PC-9 (cell line): ENCODE data around the gene CHP2. TPM values are rescaled to one million over a fixed set of nuclear protein-coding genes. Genes with fewer than 3 reads are reported as not detected.

Experiments
- BruUV-seq: library from RNA; stranded (reverse); fragments of 400-500 nt; replicated peaks from 2 replicates; lab custom pipeline; 2021; lab: Mats Ljungman, UMichigan
- CTCF ChIA-PET: fragments of 300-600 bp; sonication (Branson Sonifier 250); formaldehyde crosslinking; loops from one replicate; lab custom pipeline; 2022; ENCODE audit warnings: antibody characterized with exemption; lab: Charles Lee
- POLR2A ChIA-PET: fragments of 300-600 bp; sonication (Branson Sonifier 250); formaldehyde crosslinking; loops from one replicate; lab custom pipeline; 2022; ENCODE audit warnings: antibody characterized with exemption; ENCODE audit not compliant: unreplicated experiment; lab: Charles Lee
- DNase-seq, 2 experiments: peaks; one replicate each; pipeline versions ENCODE4 v3.0.0 to v3.0.0-alpha.2; 2015 to 2022; ENCODE audit warnings: mixed read lengths in 1 of 2
- H2AFZ ChIP-seq: fragments of 200-600 bp; sonication (generic); 2 replicates; pipeline ENCODE4 v1.8.1; 2017; ENCODE audit warnings: antibody characterized with exemption
- H3F3A ChIP-seq: fragments of 200-600 bp; sonication (generic); 2 replicates; pipeline ENCODE4 v1.8.1; 2017; ENCODE audit warnings: antibody characterized with exemption, mild to moderate bottlenecking, low read depth; ENCODE audit not compliant: insufficient read depth
- H3K27ac ChIP-seq: fragments of 200-600 bp; sonication (generic); 2 replicates; pipeline ENCODE4 v1.6.1; 2016; ENCODE audit warnings: mixed run types
- H3K27me3 ChIP-seq: fragments of 200-600 bp; sonication (generic); 2 replicates; pipeline ENCODE4 v1.6.1; 2016; ENCODE audit warnings: low read depth, mixed run types; ENCODE audit not compliant: insufficient read depth
- H3K36me3 ChIP-seq: fragments of 200-600 bp; sonication (generic); 2 replicates; pipeline ENCODE4 v1.6.1; 2016; ENCODE audit warnings: low read depth, mixed run types
- H3K4me1 ChIP-seq: fragments of 200-600 bp; sonication (generic); replicated peaks from 2 replicates; pipeline ENCODE4 v1.6.1; 2016; ENCODE audit warnings: mixed run types; ENCODE audit not compliant: insufficient read depth
- H3K4me2 ChIP-seq: fragments of 200-600 bp; sonication (generic); 2 replicates; pipeline ENCODE4 v1.6.1; 2017; ENCODE audit warnings: mixed run types
- H3K4me3 ChIP-seq: fragments of 200-600 bp; sonication (generic); 2 replicates; pipeline ENCODE4 v1.6.1; 2016; ENCODE audit warnings: mixed run types
- H3K79me2 ChIP-seq: fragments of 200-600 bp; sonication (generic); 2 replicates; pipeline ENCODE4 v1.6.1; 2017; ENCODE audit warnings: low read depth, mixed run types
- H3K9me2 ChIP-seq: fragments of 200-600 bp; sonication (generic); 2 replicates; pipeline ENCODE4 v1.8.1; 2017; ENCODE audit warnings: mild to moderate bottlenecking; ENCODE audit not compliant: insufficient read depth
- H3K9me3 ChIP-seq: fragments of 200-600 bp; sonication (generic); 2 replicates; pipeline ENCODE4 v1.8.1; 2016; ENCODE audit warnings: low read depth; ENCODE audit not compliant: insufficient read depth
- H4K20me1 ChIP-seq: fragments of 200-600 bp; sonication (generic); 2 replicates; pipeline ENCODE4 v1.8.1; 2017; ENCODE audit not compliant: insufficient read depth
- EZH2 ChIP-seq: fragments of 200-600 bp; sonication (generic); IDR thresholded peaks from 2 replicates; pipeline ENCODE4 v1.8.0; 2017; ENCODE audit warnings: antibody characterized with exemption, low read depth
- intact Hi-C: fragments of 100-400 bp; cut with micrococcal nuclease; formaldehyde crosslinking; loops from one replicate; pipeline ENCODE4 v1.10.0; 2022; ENCODE audit not compliant: unreplicated experiment
- total RNA-seq: library from RNA; stranded (reverse); gene quantifications from 2 replicates; pipeline ENCODE4 v1.2.3, GENCODE V29; 2021
- TF ChIP-seq, protein P1 (sequence below): fragments of 200-600 bp; sonication (generic); conservative IDR thresholded peaks from 2 replicates; pipeline ENCODE4 v1.6.1; 2017; ENCODE audit warnings: mixed run types, antibody characterized with exemption, mild to moderate bottlenecking, moderate library complexity

Gene CHP2
- total RNA-seq, 1 experiment from 2014 or later: not detected

DNA sequence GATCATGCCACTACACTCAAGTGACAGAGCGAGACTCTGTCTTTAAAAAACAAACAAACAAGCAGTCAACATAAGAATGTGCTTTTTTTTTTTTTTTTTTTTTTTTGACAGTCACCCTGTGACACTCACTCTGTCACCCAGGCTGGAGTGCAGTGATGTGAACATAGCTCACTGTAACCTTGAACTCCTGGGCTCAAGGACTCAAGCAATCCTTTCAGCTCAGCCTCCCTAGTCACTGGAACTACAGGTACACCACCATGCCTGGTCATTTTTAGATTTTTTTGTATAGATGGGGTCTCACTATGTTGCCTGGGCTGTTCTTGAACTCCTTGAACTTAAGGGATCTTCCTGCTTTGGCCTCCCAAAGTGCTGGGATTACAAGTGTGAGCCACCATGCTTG, 15.3 kb upstream of the CHP2 start:
- BruUV-seq: no TSS peak
- H3K9me2 ChIP-seq: no peaks in the 10 kb centered on the region
- H3K27ac ChIP-seq: no peak overlapping the region
- no peaks in the 10 kb centered on the region for H4K20me1 ChIP-seq
- CTCF ChIA-PET: no interaction called here
- no peaks in the 10 kb centered on the region for H3K9me3 ChIP-seq
- H3F3A ChIP-seq: no peaks in the 10 kb centered on the region
- POLR2A ChIA-PET: interaction anchor here (0.6 kb wide), 1 partner anchor 20 kb away, joined by 4 read pairs; no protein-coding TSS in a partner anchor
- H3K36me3 ChIP-seq: no peaks in the 10 kb centered on the region
- H3K79me2 ChIP-seq: no peaks in the 10 kb centered on the region
- no peak overlapping the region for H3K4me2 ChIP-seq
- no peak overlapping the region for H3K4me3 ChIP-seq
- no peak for DNase-seq
- intact Hi-C loops: loop anchor here (5.0 kb wide), 1 partner anchor 763 kb away; no protein-coding TSS in a partner anchor
- TF ChIP-seq, protein P1, sequence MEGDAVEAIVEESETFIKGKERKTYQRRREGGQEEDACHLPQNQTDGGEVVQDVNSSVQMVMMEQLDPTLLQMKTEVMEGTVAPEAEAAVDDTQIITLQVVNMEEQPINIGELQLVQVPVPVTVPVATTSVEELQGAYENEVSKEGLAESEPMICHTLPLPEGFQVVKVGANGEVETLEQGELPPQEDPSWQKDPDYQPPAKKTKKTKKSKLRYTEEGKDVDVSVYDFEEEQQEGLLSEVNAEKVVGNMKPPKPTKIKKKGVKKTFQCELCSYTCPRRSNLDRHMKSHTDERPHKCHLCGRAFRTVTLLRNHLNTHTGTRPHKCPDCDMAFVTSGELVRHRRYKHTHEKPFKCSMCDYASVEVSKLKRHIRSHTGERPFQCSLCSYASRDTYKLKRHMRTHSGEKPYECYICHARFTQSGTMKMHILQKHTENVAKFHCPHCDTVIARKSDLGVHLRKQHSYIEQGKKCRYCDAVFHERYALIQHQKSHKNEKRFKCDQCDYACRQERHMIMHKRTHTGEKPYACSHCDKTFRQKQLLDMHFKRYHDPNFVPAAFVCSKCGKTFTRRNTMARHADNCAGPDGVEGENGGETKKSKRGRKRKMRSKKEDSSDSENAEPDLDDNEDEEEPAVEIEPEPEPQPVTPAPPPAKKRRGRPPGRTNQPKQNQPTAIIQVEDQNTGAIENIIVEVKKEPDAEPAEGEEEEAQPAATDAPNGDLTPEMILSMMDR: no peak
- no peak for TF ChIP-seq EZH2
- H3K27me3 ChIP-seq: peaks cover 70% of the 10 kb centered on the region
- no peaks in the 10 kb centered on the region for H3K4me1 ChIP-seq
- H2AFZ ChIP-seq: no peak overlapping the region

DNA sequence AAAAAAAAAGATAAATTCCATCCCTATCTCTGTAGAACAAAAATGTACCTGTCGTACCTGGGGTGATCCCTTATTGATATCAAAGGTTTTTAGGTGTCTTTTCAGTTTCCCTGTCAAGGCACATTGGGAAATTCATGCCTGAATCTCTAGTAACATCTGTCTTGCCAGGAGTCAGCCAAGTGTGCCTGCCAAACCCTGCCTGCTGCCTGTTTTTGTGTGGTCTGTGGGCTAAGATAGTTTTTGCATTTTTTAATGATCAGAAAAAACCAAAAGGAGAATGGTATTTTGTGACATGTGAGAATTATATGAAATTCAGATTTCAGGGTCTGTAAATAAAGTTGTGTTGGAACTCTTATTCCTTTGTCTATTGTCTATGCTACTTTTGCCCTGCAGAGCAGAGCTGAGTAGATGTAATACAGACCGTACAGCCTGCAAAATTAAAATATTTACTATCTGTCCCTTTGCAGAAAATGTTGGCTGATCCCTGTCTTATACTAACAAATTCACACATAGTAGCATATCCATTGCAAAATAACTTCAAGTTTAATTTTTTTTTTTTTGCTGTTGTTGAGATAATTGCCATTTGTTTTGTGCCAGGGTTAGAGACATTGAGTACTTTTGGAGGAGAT, 13.0 kb upstream of the CHP2 start:
- Histone ChIP-seq H3K4me2 (no peak overlapping the region), H3K9me2 (no peaks in the 10 kb centered on the region), H4K20me1 (no peaks in the 10 kb centered on the region), H2AFZ (no peak overlapping the region), H3F3A (no peaks in the 10 kb centered on the region), H3K9me3 (no peaks in the 10 kb centered on the region), H3K27ac (no peak overlapping the region), H3K4me1 (no peaks in the 10 kb centered on the region), H3K36me3 (no peaks in the 10 kb centered on the region), H3K79me2 (no peaks in the 10 kb centered on the region), H3K27me3 (peaks cover 90% of the 10 kb centered on the region), H3K4me3 (no peak overlapping the region)
- BruUV-seq: no TSS peak
- intact Hi-C loops: no loop called here
- ChIA-PET POLR2A (no interaction called here), CTCF (no interaction called here)
- TF ChIP-seq EZH2: no peak
- TF ChIP-seq, protein P1: no peak
- no peak for DNase-seq

GRCh38 chr16:23742766-23743165, 12.1 kb upstream of the CHP2 start:
- Histone ChIP-seq H3K9me2 (no peaks in the 10 kb centered on the region), H3K79me2 (no peaks in the 10 kb centered on the region), H3F3A (no peaks in the 10 kb centered on the region), H3K36me3 (no peaks in the 10 kb centered on the region), H2AFZ (no peak overlapping the region), H3K27ac (no peak overlapping the region), H3K9me3 (no peaks in the 10 kb centered on the region), H3K4me2 (no peak overlapping the region), H3K4me3 (no peak overlapping the region), H4K20me1 (no peaks in the 10 kb centered on the region), H3K4me1 (no peaks in the 10 kb centered on the region), H3K27me3 (peaks cover 89% of the 10 kb centered on the region)
- intact Hi-C loops: no loop called here
- DNase-seq: no peak
- BruUV-seq: no TSS peak
- TF ChIP-seq EZH2: no peak
- TF ChIP-seq, protein P1: no peak
- ChIA-PET POLR2A (no interaction called here), CTCF (no interaction called here)
